Neural cell (in vitro differentiated cells): Measurements from ENCODE around the gene URAD.

Source experiments
- CTCF ChIP-seq: fragments of 450-650 bp; IDR thresholded peaks from 2 replicates; pipeline ENCODE4 v1.5.1; 2014; ENCODE audit warnings: antibody characterized with exemption, mild to moderate bottlenecking, moderate library complexity; ENCODE audit not compliant: poor library complexity, severe bottlenecking
- EP300 ChIP-seq: fragments of 450-650 bp; conservative IDR thresholded peaks from 2 replicates; pipeline ENCODE4 v1.6.1; 2014; ENCODE audit warnings: antibody characterized with exemption, mild to moderate bottlenecking, moderate library complexity; ENCODE audit not compliant: poor library complexity, severe bottlenecking

- TF ChIP-seq CTCF, result no peak
- no peak for TF ChIP-seq EP300
Measured at GRCh38 chr13:27973961-27974662, 14.4 kb downstream of the URAD start.
